ENCODE measurements around the gene LIN28B.

DNA sequence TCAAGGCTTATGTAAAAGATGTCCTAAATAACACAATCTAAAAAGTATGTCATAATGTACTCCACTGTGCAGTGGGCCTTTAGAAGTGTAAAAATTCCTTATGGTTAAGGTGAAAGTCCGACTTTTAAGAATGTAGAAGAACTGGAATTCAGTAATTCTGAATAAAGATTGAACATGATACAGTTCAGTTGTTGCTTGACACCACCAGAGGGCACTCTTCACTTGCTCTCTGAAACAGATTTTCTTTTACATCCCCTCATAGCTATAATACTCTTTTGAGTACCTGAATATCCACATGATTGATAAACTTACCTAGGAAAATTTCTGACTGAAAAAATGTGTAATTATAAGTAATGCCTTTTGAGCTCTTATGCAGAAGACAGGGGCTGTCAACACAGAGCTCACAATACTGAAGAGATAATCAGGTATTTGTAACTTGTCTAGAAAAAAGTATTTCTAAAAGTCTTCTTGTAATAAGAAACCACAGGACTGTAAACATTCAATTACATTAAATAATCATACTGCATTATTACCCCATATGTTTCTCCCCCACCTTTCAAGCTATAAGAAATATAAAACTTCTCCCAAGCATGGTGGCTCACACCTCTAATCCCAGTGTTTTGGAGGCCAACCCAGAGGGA, 130.8 kb downstream of the LIN28B start:
- TF ChIP-seq, protein P1, sequence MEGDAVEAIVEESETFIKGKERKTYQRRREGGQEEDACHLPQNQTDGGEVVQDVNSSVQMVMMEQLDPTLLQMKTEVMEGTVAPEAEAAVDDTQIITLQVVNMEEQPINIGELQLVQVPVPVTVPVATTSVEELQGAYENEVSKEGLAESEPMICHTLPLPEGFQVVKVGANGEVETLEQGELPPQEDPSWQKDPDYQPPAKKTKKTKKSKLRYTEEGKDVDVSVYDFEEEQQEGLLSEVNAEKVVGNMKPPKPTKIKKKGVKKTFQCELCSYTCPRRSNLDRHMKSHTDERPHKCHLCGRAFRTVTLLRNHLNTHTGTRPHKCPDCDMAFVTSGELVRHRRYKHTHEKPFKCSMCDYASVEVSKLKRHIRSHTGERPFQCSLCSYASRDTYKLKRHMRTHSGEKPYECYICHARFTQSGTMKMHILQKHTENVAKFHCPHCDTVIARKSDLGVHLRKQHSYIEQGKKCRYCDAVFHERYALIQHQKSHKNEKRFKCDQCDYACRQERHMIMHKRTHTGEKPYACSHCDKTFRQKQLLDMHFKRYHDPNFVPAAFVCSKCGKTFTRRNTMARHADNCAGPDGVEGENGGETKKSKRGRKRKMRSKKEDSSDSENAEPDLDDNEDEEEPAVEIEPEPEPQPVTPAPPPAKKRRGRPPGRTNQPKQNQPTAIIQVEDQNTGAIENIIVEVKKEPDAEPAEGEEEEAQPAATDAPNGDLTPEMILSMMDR (IDR thresholded peaks at IDR 0.05) = peak; percentile 59 to 77 (median 72)
- TF ChIP-seq POLR2A (IDR thresholded peaks at IDR 0.05) = no peak
